ENCODE data around the gene KLHL42. TPM values are rescaled to one million over a fixed set of nuclear protein-coding genes. Genes with fewer than 3 reads are reported as not detected.

The KLHL42 gene
- total RNA-seq, 1 donor from 2014 or later, result 21.3 TPM

DNA sequence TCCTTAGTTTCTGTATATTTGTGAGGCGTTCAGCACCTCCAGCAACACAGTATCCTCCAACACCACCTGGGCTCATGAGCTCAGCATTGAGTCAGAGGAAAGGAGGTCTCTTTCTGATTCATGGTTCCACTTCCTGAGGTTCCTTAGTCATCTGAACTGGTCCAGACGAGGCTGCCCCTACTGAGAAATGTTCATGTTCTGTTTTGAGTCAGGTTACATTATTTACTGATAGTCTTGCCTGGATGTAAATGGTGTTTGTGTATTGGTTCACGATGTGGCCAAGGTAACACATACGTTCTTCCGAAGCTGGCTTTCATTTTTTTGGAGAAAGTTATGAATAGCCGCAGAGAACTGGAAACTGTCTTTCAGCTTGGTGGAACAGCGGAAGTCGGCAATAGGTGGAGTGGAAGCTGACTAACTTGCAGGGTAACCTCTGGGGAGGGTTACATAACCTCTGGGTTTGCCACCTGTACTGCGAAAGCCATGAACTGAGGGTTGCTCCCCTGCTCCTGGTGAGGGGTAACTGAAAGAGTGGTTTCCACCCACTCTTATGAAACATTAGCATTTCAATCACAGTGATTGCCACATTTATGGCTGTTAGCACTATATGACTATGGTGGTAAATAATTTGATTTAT is 42.2 kb downstream of the KLHL42 start:
- FAIRE-seq (peak; percentile 66), DNase-seq (ENCODE audit: low read depth) (peak; percentile 99)
- peak overlapping the region; percentile 9 for H3K4me3 ChIP-seq (ENCODE audit: low read depth, low read length)
- no peaks in the 10 kb centered on the region for H3K36me3 ChIP-seq (ENCODE audit: control insufficient read depth, insufficient read depth, low read length)
- TF ChIP-seq, protein P1, sequence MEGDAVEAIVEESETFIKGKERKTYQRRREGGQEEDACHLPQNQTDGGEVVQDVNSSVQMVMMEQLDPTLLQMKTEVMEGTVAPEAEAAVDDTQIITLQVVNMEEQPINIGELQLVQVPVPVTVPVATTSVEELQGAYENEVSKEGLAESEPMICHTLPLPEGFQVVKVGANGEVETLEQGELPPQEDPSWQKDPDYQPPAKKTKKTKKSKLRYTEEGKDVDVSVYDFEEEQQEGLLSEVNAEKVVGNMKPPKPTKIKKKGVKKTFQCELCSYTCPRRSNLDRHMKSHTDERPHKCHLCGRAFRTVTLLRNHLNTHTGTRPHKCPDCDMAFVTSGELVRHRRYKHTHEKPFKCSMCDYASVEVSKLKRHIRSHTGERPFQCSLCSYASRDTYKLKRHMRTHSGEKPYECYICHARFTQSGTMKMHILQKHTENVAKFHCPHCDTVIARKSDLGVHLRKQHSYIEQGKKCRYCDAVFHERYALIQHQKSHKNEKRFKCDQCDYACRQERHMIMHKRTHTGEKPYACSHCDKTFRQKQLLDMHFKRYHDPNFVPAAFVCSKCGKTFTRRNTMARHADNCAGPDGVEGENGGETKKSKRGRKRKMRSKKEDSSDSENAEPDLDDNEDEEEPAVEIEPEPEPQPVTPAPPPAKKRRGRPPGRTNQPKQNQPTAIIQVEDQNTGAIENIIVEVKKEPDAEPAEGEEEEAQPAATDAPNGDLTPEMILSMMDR (IDR thresholded peaks at IDR 0.05; ENCODE audit: insufficient read depth, low read length, severe bottlenecking), result no peak
- H3K27me3 ChIP-seq (ENCODE audit: control insufficient read depth, insufficient read depth, low read length), result no peaks in the 10 kb centered on the region

DNA sequence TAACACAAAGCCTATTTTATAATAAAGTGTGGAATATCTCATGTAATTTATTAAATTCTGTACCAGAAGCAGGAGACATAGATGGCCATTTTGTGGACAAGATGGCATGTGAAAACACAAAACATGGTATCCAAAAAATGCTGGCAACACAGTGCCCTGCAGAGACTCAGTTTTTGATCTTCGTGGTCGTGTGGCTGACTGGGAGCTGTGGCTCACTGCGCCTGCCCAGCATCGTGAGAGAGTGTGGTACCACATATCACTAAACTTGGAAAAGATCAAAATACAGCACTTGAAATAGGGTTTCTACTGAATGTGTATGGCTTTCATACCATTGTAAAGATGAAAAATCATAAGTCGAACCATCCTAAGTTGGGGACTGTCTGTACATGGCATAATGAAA is 43.0 kb downstream of the KLHL42 start:
- TF ChIP-seq, protein P1 (IDR thresholded peaks at IDR 0.05; ENCODE audit: insufficient read depth, low read length, severe bottlenecking), result no peak
- FAIRE-seq, result no peak
- Histone ChIP-seq H3K36me3 (ENCODE audit: control insufficient read depth, insufficient read depth, low read length) (no peaks in the 10 kb centered on the region), H3K4me3 (ENCODE audit: low read depth, low read length) (no peak overlapping the region), H3K27me3 (ENCODE audit: control insufficient read depth, insufficient read depth, low read length) (no peaks in the 10 kb centered on the region)
- no peak for DNase-seq (ENCODE audit: low read depth)

DNA sequence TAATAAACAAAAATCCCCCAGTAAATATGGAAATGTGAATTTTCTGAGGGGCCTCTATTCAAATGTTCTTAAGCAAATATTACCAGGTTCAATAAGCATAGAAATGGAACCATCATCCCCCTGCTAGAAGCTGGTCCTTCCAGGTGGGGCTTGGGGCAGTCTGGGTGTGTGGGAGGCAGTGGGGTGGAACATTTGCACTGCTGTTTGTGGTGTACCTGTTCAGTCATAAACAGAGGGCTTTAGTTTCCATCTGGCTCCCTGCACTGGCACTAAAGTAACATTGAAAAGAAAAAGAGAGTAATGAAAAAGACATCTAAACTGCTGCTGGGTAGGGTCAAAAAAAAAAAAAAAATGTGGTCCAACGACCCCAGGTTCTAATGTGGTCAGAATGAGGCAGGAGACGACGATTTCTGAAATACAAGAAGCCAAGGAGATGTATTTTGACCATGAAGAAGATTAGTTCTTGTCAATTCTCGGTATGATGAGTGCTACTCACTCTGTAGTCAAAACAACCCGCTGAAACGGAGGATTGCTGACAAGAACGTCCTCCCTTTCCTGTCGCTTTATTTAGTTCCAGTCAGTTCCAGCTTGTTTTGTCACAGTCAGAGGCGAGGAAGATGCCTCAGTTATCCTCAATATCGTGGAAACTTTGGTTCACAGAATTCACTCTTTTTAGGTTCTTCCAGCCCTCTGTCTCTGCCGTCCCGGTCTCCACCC is 44.3 kb downstream of the KLHL42 start:
- H3K4me3 ChIP-seq (ENCODE audit: low read depth, low read length), result no peak overlapping the region
- no peaks in the 10 kb centered on the region for H3K36me3 ChIP-seq (ENCODE audit: control insufficient read depth, insufficient read depth, low read length)
- TF ChIP-seq, protein P1 (IDR thresholded peaks at IDR 0.05; ENCODE audit: insufficient read depth, low read length, severe bottlenecking), result no peak
- no peaks in the 10 kb centered on the region for H3K27me3 ChIP-seq (ENCODE audit: control insufficient read depth, insufficient read depth, low read length)
- FAIRE-seq, result peak; percentile 47
- DNase-seq (ENCODE audit: low read depth), result no peak

DNA sequence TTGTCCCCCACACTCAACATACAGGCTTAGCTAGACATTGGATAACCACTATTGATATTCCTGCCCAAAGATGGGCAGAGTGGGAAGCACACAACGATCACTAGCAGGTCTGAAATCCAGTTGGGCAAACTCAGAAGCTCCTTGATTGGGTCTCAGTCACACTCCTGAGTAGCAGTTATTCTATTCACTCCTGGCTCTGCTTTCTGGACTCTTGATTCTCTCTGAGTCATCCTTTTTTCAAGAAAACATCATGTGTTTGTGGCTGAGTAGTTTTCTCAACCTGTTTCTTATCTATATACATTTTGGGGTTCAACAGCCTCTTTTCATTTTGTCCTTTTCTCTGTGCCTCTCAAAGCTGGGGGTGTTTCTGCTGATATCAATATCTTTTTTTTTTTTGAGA is 46.0 kb downstream of the KLHL42 start:
- Histone ChIP-seq H3K36me3 (ENCODE audit: control insufficient read depth, insufficient read depth, low read length) (no peaks in the 10 kb centered on the region), H3K27me3 (ENCODE audit: control insufficient read depth, insufficient read depth, low read length) (no peaks in the 10 kb centered on the region), H3K4me3 (ENCODE audit: low read depth, low read length) (no peak overlapping the region)
- TF ChIP-seq, protein P1 (IDR thresholded peaks at IDR 0.05; ENCODE audit: insufficient read depth, low read length, severe bottlenecking), result no peak
- FAIRE-seq, result no peak
- DNase-seq (ENCODE audit: low read depth), result peak; percentile 51

DNA sequence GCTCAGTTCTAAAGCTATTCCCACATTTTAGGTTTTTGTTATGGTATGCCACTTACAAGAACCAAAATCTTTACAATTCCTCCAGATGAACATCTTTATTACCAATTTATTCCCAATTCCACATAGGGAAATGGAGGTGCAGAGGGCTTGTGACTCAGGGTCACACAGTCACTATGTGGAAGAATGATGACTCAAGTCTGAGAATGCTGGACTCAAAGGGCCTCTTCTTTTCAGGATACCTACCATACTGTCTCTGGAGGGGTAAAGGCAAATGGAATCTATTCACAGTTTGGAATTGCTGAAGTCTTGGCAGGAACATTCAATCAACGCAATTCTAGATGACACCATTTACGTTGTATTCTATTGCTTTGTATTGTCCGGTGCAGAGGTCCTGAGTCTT is 48.2 kb downstream of the KLHL42 start:
- Histone ChIP-seq H3K36me3 (ENCODE audit: control insufficient read depth, insufficient read depth, low read length) (no peaks in the 10 kb centered on the region), H3K27me3 (ENCODE audit: control insufficient read depth, insufficient read depth, low read length) (no peaks in the 10 kb centered on the region), H3K4me3 (ENCODE audit: low read depth, low read length) (no peak overlapping the region)
- FAIRE-seq (no peak), DNase-seq (ENCODE audit: low read depth) (peak; percentile 80)
- TF ChIP-seq, protein P1 (IDR thresholded peaks at IDR 0.05; ENCODE audit: insufficient read depth, low read length, severe bottlenecking), result no peak
